SW 1271 (cell line): ENCODE results near the gene RNF166.

Experiments used
- DNase-seq, 2 experiments: peaks; one replicate each; lab custom pipeline; 2025; lab: John Stamatoyannopoulos, UW

Gene RNF166

DNA sequence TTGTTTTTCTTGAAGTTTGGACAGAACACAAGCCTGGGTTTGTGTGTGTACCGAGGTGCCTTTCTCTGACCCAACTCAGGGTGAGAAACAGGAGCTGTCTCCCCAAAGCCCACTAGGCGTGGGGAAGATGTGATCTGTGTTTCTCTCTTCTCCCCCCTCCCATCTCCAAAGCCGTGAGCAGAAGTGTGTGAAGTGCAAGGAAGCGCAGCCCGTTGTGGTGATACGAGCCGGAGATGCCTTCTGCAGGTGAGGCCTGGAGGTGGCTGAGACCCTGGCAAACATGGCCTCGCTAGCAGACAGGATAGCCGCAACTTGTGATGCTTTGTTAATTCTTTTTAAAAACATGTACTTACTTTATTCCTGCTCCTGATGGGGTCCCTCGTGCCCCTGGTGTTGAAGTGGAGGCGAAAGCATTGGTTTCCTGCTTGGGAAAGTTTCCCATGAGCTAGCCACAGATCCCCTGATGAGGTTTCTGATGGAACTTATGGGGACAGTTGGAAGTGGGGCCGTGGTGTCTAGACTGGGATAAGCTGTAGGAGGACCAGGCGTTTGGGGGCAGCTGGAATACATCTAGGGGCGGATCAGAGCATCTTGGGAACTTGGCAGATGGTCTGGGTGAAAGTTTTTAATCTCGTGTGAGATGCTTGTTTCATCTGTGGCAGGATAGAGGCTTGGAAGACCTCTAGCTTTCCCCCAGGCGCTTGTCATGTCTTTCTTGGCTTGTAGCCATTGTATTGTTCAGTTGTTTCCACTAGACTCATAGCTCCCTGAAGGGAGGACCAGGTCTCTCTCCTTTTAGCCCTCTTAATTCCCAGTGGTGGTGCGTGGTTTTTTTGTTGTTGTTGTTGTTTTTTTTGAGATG, 988 bp upstream of the RNF166 start:
- no peak for DNase-seq

DNA sequence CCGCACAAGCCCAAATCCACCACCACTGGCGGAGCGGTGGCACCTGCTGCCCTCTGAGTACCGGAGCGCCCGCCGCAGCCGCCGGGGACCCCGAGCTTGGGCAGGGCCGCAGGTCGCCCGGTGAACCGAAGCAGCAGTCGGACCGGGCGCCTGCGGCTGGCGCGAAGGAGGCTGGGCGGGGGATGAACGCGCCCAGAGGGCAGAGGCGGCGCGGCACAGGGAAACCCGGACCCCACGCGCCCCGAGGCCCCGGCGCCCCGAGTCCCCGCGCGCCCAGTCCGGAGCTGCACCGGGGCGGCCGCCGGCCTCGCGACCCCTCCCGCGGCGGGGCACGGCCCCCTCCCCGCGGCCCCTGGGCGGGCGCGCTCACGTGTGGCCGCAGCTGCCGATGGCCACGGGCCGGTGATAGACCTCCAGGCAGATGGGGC, 393 bp downstream of the RNF166 start:
- no peak for DNase-seq

DNA sequence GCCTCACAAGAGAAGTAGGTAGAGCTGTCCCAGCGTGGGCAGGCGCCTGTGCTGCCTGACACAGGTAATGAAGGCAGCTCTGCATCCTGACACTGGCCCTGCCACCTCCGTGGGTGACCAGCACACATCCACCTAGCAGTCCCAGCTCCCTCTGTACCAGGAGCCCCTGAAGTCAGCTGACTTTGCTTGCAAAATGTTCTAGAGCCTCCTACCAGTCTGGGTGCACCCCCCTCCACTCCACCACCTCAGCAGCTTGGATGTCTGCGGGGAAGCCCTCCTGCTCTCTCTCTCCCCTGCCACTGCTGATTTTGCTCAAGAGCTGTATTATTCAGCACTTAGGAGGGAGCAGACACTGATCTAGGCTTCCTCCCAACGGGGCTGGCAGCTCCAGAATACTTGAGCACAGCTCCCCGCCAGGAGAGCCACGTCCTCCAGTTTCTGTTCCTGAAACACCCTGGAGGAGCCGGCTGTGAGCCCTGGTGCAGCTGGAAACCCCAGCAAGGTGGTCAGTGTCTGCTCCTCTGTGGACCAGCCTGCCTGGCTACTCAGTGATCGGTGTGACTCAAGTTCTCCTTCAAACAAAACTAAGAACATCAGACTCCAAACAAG, 1.0 kb downstream of the RNF166 start:
- no peak for DNase-seq

DNA sequence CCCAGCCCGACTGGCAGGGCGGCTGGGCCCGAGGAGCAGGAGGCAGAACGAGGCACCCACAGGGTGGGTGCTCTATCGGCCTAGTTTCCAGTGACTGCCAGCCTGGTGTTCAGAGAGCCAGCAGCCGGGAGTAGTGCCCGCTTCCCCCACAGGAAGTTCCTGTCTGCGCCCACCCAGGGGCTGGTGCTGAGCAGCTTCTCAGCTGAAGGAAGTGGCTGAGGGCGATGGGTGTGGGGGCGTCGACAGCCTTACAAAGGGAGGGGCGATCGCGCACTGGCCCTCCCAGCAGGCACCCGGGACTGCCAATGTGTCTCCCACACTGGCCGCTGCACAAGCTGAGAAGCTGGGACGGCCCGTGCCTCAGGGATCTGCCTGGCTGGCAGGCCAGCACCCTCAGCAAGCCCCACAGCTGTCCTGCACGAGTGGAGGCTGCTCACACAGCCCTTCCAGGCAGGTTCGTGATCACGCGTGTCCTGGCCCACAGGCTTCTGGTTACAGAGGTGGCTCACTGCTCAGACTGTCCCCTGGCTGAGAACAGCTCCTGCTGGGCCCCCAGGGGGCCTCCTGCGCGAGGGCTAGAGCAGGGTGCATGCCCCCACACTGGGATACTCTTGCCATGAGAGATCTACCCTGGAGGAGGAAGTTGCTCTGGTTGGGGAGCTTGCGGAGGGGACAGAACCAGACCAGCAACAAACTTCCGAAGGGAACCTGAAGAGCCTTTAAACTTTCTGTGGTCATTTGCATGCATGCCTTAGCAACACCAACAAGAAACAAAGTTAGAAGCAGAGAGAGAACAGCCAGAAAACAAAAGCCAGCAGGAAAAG, 2.5 kb downstream of the RNF166 start:
- no peak for DNase-seq

DNA sequence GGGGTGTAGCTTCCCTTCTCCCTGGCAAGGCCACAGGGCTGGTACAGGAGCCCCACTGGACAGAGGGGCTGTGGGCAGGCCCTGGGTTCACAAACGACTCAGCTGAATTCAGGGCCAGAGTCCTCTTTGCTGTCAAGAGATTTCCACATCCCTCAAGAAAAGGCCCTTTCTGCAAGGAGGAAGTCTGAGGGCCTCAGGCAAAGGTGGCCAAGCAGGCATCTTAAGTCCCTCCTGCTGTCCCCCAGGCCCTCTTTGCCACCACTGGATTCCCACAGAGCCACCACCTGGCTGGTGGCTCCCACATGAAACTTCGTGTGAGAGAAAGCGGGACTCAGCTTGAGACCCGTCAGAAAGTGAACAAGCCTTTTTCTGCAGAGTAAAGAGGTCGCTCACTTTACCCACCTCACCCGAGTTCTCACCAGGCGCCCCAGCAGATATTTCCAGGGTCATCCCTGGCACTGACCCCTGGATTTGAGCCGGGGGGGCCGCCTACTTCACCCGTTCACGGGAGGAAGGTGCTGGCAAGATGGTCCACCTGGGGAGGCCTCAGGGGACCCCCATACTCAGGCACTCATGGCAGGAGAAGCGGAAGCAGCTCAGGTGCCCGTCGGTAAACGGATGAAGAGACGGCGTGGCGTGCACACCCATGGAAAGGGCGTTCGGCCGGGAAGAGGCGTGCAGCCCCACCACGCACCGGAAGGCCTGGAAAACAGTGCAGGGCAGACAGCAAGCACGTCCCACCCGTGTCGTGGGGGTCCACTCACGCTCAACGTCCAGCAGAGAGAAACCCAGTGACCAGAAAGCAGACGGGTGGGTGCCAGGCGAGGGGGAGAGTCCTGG, 3.6 kb downstream of the RNF166 start:
- DNase-seq: no peak

DNA sequence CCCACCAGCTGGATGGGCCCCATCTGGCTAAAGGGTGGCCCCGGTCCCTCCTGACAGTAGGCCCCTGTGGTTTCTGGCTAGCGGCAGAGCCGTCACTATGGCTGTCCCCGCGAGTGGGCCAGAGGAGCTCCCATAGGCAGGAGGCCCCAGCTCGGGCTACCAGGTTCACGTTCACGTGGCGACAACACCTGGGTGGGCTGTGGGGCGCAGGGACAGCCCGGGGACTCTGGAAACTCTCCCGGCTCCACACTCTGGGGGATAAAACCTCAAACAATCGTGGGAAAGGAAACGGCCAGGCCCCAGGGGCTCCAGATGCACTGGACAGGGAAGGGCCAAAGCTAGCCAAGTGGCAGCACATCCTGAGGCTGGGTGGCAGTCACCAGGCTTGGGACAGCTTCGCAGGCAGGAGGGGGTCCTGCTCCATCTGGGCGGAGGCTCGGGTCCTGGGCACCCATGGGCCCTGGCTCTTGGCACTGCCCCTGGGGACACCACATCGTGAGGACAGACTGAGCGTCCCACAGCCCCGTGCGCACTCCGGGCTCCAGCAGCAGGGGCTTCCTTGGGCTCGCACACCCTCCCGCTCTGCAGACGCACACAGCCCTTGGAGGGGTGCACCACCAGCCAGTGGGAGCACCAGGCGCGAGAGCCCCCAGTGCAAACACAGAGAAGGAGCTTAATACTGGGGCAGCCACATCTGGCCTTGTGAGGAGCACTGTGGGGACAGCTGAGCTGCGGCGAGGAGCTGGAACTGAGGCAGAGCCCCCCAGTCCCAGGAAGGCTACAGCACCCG, 4.4 kb downstream of the RNF166 start:
- no peak for DNase-seq

DNA sequence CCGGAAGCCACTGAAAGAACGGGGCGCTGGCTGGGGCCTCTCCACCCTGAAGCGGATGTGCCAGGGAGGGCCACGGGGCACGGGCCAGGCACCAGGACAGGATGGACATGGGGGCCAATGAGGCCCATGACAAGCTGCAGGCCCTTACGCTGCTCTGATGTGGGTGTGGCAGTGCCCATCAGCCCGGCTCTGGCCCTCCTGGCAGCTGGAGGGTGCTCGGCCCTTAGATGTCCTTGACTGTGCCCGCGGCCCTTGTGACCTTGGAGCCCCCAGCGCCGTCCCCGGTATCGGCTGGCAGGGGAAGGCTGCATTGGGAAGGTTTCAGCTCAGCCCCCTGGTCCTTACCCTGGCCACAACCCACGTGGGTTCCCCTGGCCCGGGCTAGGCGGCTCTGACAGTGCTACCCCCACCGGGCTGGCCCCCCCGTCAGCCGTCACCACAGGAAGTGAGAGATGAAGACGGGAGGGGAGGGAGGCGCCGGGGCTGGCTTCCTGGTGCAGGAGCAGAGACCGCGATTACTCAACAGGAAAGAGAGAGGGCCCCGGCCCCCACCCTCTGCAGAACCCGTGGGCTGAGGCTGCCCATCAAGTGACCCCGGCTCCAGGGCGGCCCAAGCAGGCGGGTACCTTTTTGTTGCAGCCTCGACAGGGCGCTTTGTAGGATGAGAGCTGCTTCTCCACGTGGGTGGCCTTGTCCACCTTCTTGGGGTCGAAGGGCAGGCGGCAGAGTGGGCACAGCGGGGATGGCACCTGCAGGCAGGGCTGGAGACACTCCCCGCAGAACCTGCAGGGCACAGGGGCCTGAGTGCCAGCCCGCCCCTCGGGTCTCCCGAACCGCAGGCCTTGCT, 5.3 kb downstream of the RNF166 start:
- DNase-seq: no peak

DNA sequence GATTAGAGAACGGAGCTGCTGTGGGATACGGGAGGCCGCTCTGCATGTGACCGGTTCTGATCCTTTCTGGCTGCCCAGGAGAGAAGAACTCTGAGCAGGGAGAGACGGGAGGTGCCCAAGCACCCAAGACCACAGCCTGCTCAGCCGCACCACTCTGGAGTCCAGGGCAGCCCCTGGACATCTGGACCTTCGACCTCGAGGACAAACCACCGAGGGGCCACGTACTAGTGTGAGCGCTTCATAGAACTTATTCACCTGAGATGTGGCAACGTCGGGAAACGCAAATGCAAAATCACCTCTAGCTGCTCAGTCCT, 5.9 kb downstream of the RNF166 start:
- DNase-seq: no peak

DNA sequence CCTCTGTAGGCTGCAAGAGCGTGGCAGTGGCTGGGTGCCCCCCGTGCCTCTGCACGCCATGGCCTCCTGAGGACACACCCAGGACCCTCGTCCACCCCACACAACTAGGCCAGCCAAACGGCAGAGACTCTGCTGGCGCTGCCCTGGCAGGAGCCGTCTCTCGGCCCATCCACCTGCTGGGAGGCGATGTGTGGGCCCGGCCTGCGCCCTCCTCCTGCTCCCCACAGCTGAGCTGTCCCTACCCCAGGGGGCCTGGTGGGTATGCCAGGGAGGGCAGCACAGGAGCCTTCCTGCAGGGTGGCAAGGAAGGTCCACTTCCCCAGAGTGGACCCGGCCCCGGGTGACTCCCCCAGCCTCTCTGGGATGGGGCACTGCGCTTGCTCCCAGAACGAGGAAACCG, 7.0 kb downstream of the RNF166 start:
- DNase-seq: no peak

DNA sequence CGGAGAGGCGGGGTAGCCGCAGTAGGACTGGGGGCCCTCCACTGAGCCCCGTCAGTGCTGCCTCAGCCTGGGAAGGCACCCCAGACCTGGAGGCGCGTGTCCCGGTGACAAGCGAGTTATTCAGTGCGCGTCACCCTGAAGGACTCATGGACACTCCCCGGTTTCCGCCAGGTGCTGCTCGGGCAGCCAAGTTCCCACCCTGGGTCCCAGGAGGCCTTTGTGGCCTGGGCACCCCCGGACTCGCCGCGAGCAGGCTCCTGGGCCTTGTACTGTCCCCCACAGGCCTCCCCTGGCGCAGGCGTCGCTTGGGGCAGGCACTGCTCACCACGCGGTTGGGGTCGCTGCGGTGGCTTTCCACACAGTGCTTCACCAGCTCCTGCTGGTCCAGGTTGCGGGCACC, 7.6 kb downstream of the RNF166 start:
- no peak for DNase-seq

DNA sequence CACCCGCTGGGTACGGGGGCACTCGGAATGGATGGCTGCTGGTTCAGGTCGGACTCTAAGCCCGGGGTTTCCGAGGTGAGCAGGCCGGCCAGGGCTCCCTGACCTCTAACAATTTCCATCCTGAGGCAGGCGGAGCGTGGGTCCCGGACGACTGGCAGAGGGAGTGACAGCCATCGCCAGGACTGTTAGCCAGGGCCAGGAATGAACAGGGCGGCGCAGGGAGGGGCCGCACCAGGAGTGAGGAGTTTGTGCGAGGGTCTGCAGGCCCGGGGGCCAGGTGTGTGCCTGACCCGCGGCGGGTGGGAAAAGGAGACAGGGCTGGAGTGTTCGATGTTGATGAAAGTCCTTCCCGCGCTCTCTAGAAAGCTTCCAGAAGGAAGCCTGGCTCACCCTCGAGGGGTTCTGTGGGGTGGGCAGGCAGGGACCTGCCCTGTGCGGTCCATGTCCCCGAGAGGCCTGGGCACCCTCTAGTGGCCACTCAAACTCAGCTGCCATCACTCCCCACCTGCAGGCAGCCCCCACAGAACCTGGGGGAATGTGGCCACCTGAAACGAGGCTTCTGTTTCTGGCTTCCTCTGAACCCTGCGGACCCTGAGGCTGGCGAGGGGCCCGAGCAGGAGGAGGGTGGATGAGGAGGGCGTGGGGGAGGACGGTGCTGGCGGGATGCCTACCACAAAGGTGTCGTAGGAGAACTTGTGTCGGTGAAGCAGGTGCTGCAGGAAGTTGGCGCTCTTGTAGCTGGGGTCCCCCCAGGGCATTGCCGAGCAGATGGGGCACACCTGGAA, 8.2 kb downstream of the RNF166 start:
- DNase-seq: no peak

DNA sequence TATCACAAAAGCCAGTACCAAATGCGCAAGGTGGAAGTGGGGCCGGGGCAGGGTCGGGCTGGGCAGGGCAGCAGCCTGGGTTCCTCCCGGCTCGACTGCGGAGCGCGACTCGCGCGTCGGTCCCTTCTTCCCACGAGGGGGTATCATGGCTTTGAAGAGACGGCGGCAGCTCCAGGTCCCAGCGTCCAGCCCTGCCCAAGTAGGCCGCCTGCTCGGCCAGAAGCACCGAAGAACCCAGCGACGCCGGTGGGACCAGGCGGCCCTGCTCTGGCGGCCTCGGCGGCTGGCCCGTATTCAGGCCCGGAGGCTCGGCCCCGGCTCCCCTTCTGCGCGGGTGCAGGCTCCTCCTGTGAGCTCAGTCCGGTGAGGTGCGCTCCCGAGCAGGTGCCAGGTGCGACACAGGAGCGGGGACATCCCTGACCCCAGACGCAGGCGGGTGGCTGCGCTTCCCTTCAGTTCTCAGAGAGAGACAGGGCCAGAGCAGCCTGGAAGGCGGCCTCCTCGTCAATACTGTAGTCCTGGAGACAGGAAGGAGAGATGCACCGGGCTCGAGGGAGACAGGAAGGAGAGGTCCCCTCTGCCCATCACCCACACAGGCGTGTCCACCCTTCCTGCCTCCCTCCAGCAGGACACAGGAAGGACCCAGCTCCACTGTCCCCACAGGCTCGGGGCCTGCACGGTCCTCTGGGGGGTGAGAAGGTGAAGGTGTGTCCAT, 8.9 kb downstream of the RNF166 start:
- no peak for DNase-seq

DNA sequence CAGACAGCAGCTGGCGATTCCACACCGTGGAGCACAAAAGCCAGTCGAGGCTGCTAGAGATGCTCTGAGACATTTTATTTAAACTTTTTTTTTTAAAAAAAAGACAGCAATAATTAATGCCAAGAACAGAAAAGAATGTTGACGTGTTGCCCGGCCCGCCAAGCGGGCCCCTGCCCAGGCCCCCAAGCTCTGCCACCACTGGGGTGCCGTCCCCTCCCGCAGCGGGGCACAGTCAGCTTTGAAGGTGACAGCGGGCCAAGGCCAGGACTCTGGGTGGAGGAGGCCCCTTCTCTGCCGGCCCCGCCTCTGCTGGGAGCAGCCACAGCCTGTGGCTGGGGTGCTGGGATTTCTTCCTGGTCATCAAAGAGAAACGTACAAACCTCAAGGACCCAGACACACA, 9.8 kb downstream of the RNF166 start:
- DNase-seq: no peak

DNA sequence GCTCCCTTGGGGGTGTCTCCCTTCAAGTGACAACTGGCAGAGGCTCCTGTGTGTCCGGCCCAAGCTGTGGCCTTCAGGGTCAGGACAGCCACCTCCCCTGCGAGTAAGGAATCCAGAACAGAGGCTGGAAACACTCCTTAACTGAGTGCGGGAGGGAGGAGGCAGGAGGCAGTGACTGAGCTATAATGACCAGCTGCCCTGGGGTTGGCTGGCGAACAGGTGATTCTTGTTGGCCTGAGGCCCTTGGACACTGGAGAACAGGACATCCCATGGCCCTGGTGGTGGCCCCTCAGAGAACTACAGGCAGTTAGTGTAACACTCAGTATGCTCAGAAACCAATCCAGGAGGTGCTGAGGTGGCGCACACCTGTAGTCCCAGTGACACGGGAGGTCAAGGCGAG, 10.5 kb downstream of the RNF166 start:
- DNase-seq: no peak

DNA sequence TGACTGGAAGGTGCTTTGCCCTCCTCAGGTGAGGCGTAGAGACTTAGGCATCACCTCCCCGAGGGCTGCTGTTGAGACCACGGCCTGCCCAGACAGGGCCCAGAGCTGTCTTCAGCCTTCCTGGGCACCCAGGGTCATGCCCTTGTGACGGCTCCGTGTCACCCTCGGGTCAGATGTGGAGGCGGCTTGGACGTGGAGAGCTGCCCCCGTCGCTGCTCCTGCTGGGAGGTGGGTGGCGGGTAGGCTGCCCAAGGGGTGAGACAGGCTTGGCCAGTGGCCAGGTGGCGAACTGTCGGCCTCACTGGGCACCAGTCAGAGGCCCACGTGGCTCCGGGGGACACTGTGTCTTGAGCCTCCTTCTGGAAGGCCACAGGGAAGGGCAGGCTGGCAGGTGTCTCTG, 11.0 kb downstream of the RNF166 start:
- DNase-seq: no peak

DNA sequence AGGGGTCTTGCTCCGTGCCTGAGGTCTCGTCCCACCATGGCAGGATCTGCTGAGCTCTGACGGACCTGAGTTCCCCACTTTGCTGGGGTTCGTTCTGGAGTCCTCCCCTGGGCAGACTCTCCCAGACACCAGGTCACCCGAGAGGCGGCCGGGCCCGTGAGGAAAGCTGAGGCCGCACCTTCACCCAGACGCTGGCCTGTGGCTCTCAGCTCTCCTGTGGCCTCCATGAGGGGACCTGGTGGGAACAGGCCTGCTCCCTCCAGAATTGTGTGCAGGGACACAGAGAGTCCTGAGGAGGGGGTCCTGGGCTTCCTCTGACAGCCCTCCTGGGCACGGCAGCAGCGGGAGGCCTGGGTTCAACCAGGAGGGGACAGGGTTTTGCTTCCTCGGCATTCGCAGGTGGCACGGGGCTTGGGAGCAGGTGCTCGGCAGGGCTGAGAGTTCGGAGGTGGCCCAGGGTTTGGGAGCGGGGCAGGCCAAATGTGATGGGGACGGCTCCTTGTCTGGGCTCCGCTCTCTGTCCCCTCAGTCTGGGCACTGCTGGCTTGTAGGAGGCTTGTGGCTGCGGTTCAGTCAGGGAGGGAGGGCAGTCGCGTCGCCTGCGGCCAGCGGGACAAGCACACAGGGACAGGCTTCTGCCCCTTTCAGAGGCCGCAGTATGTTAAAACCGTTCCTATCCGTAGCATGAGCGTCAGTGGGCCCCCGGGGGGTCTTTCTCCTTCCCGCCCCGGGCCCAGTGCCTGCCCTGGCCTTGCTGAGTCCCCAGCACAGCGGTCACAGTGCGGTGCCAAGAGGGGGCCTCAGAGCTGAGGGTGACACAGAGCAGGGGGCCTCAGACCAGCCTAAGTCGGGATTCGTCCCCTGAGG, 11.8 kb downstream of the RNF166 start:
- DNase-seq: no peak

DNA sequence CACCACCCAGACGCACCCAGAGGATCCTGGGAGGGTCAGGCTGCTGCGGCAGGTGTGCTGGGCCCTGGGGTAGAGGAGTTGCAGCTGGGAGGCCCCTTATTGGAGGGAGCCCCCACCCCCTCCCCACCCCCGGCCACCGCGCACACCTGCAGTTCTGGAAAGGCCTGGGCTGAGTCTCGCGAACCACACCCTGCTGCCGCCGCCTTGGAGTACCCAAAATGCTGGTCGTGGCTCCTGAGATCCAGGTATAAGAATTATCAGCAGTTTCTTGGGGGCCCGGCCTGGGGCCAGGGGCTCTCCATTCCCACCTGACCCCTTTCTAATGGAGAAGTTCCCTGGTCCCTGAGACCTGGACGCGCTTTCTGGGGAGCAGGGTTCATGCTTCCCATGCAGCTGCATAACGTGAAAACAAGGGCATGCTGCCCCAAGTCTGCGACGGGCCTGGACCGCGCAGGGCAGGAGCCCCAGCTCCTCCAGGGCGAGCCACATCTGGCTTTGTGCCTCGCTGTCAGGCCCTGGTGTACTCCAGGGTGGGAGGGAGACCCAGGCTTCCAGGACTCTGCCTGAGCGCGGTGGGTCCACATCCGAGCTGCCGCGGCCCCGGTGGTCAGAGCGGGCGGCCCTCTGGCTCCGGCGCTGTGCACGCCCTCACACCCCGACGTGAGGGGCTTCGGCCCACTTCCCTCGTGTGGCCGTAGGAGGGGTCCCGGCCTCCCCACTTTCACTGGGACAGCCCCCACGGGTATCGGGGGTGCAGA, 12.6 kb downstream of the RNF166 start:
- DNase-seq: no peak
